H7 (cell line): ENCODE data around the gene SPRN. TPM values are rescaled to one million over a fixed set of nuclear protein-coding genes. Genes with fewer than 3 reads are reported as not detected.
"Not testable (repeated sequence)": the region's sequence is repeated elsewhere in the genome, so short reads cannot be mapped to it uniquely, and the experiment has no call there.

Experiments
- DNase-seq: peaks from one replicate; pipeline ENCODE4 v3.0.0; 2012
- H3K27me3 ChIP-seq: 2 replicates; pipeline ENCODE4 v1.6.0; 2011; ENCODE audit warnings: mild to moderate bottlenecking, low read length; ENCODE audit not compliant: control insufficient read depth, insufficient read depth
- H3K36me3 ChIP-seq: replicated peaks from 2 replicates; pipeline ENCODE4 v1.5.1; 2011; ENCODE audit warnings: low read length; ENCODE audit not compliant: control insufficient read depth, insufficient read depth
- H3K4me3 ChIP-seq: 2 replicates; pipeline ENCODE4 v1.5.1; 2011; ENCODE audit warnings: low read depth, mild to moderate bottlenecking, control low read depth, low read length, moderate library complexity; ENCODE audit not compliant: insufficient read depth
- total RNA-seq: library from RNA; depleted of rRNA; stranded (reverse); fragments of >200 nt; shearing (Covaris generic); gene quantifications from 2 replicates; pipeline ENCODE4 v1.2.3, GENCODE V29; 2014

SPRN gene
- total RNA-seq, 1 experiment from 2014 or later = not detected

DNA sequence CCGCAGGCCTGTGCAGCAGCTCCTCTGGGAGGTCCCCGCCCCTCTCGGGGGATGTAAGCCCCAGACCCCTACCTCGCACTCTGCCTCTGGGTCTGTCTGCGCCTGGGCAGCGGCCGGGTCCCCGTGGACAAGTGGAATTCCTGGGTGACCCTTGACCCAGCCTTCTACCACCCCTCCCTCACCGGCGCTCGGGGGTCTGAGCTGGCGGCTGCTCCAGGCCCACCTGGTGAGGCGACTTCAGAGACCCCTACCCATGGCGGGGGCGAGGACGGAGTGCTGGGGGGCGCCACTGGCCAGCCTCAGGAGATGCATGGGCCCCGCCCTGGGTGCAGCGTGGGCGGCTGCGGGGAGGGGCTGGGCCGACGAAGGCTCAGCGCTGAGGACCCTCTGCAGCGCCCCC, 8.4 kb upstream of the SPRN start:
- not testable (repeated sequence) for H3K4me3 ChIP-seq, H3K27me3 ChIP-seq, DNase-seq, H3K36me3 ChIP-seq

DNA sequence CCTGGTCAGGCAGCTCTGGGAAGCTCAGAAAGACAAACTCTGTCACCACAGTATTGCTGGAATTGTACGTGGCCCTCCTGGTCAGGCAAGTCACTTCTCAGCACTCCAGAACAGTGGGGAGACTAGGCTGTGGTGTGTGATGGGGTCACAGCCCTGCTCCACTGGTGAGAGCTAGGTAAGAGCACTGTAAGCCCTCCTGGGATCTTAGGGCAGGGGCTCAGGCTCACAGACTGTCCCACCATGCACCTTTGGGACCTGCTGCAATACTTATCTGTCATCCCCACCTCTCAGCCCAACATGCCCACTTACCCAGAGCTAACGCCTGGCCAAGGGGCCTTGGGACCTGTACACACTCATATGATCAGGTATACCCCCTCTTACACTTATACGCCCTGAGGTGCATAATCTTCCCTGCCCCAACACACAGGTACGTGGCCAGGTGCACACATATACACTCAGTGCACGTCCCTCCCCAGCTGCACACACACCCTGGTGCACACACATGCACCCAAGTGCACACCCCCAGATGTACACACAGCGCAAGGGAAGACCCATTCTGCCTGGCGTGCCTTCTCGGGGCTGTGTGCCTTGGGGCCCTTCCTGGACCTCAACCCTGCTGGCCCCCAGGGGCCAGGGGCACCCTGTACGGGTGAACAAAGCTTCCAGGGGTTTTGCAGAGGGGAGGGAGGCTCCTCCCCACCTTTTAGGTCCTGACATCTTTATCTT, 7.6 kb upstream of the SPRN start:
- H3K27me3 ChIP-seq, DNase-seq: not testable (repeated sequence)

DNA sequence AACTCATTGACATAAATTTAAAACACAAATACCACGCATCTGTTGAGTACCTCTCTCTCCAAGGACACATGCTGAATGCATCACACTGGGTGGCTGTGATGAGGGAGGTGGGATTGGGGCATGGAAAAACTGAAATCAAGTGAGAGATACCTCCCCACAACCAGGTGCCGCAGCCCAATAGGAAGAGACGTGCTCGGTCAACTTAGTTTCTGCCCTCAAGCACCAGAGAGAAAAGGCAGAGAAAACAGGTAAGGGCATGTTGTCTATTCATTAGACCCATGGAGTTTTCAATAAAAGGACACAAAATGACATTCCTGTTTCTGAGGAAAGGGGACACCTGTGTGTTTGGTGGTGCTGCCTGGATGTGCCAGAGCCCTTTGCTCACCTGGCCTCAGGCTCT, 5.1 kb upstream of the SPRN start:
- H3K4me3 ChIP-seq, H3K36me3 ChIP-seq, DNase-seq, H3K27me3 ChIP-seq: not testable (repeated sequence)

More for the DNA sequence above, 7.6 kb upstream of the SPRN start:
- H3K4me3 ChIP-seq, H3K36me3 ChIP-seq: not testable (repeated sequence)

DNA sequence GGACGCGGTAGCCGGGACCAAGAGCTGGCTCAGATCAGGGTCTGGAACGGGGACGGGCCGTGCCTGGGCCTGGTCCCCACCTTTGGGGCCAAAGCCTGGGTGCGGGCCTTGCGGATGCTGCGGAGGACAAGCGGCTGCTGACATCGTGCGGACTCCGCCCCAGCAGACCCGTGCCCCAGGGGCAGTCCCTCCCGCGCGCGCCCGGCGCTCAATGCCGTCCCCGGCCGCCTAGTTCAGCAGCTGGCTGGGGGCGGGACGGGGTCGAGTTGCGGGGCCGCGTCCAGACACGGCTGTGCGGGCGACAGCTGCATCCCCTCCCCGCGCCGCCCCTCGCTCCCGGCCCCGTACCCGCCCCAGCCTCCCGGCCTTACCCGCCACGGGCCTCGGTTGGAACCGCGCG, 323 bp downstream of the SPRN start:
- not testable (repeated sequence) for H3K36me3 ChIP-seq, DNase-seq
- Histone ChIP-seq H3K27me3 (peaks cover 13% of the 10 kb centered on the region), H3K4me3 (peak overlapping the region; percentile 19)

DNA sequence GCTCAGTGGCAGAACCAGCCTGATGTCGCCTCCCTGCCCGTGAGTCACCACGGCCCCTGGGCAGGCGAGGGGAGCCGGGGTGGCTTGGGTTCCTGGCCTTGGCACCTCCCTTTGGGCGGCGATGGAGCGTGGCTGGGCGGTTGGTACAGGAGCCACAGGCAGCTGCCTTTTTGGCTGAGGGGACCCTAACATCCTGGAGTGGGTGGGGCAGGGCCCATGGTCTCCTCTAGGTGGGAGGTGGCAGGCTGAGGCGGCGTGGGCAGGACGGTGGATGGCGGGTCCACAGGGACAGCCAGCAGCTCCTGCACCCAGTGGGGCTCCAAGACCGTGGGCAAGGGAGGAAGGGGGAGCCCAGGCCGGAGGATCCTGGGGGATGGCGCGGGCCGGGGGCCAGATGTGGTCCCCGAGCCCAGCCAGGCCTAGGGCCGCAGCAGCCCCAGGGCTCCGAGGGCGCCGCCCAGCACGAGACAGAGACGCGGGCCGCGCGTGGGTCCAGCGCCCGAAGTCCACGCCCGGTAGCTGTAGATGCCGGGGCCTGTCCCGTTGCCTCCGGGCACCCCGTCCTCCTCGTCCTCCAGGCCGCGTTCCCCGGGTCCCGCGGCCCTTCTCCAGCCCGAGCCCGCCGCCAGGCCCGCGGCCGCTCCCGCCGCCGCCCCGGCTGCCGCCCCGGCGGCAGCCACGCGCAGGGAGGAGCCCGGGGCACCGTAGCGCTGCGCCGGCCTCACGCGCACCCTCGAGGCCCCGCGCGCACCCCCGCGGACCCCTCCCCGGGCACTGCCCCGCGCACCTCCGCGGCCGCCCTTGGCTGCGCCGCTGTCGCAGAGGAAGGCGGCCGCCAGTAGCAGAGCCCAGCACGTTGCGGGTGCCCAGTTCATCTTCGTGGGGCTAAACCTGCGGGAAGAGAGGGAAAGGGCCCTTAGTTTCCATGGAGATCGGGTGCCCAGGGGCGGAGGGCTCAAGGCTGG, 1.3 kb downstream of the SPRN start:
- Histone ChIP-seq H3K36me3 (no peaks in the 10 kb centered on the region; the same call in 1 of the 2 replicates), H3K4me3 (peak overlapping the region; percentile 12; the same call in 1 of the 2 replicates), H3K27me3 (peaks cover 13% of the 10 kb centered on the region)
- DNase-seq = peak; percentile 88

DNA sequence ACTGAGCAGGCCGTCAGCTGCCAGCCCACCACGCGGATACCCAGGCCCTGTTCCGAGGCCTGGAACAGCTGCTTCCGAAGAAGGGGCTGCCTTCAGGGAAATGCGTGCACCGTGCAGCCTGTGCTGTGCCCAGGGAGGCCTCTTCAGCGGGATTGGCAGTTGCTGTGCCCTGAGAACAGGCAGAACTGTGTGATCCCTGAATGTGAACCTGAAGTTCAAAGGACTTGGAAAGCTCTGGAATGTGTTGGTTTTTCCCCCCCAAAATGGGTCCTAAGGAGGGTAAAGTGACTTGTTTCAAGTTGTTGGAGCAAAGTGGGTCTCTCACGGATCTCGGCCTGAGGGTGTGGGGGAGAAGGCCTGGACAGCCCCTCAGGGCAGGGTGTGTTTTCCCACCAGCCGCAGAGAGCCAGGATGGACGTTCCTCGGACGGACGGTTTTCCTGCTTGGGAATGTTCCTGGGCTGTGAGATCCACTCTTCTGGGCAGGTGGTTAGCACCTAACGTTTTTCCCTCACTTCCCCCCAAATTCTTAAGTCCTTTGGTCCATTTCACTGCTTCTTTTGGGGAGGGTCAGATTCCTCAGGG, 2.1 kb downstream of the SPRN start:
- Histone ChIP-seq H3K27me3 (peaks cover 13% of the 10 kb centered on the region), H3K36me3 (no peaks in the 10 kb centered on the region; the same call in 1 of the 2 replicates), H3K4me3 (no peak overlapping the region)
- DNase-seq = peak; percentile 62

DNA sequence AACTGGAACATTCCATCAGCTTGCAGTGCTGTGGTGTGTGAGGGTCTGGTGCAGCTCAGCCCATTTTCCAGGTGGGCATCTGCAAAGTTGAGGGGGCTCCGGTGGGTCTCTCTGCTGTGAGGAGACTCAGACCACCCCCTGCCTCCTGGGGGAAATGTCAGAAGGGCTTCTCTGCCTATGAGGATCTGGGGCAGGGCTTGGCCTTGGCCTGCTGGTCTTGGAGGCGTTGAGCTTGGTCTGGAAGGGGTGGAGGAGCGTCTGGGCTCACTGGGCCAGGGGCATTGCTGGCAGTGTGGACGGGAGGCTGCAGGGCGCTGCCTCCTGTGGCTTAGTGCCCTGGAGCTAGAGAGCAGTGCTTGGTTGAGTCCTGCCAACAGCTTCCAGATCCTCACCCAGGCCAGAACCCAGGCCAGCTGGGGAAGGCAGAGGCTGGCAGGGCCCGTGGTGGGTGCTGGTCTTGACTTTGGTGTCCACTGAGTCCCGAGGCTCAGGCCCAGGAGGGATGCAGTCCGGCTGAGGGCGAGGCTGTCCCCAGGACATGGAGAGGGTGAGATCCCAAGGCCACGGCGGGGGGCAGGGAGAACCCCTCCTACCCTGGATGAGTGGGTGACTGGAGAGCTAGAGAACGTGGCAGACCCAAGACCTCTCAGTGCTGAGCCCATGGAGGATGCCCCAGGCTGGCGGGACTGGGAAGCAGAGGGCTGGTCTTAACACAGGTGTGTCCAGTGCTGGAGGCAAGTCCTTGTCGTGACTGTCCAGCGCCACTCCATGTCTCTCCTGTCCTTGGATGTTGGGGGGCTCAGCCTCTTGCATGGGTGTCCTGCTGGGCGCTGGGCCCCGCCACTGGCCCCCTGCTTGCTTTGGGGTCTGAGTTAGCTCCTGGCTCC, 2.8 kb downstream of the SPRN start:
- no peak overlapping the region for H3K4me3 ChIP-seq
- peaks cover 13% of the 10 kb centered on the region for H3K27me3 ChIP-seq
- no peaks in the 10 kb centered on the region; the same call in 1 of the 2 replicates for H3K36me3 ChIP-seq
- no peak for DNase-seq

DNA sequence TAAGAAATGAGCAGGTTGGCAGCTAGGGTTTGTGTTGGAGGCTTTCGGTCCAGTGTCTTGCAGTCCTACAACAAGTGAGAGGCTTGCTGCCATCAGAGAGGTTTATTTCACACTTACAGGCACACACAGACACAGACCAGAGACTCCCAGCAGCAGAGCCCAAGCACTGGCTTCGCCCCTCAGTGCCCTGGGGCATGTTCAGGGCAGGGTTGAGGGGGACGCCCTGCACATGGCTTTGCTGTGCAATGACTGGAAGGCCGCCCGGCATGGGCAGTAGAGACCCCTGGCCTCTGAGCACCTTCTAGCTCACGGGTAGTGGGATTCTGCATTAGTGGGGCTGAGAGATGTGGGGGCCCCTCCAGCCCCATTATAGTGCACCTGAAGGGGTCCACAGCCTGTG, 3.8 kb downstream of the SPRN start:
- peaks cover 13% of the 10 kb centered on the region for H3K27me3 ChIP-seq
- DNase-seq = peak; percentile 37
- no peaks in the 10 kb centered on the region; the same call in none of the 2 replicates for H3K36me3 ChIP-seq
- no peak overlapping the region for H3K4me3 ChIP-seq

DNA sequence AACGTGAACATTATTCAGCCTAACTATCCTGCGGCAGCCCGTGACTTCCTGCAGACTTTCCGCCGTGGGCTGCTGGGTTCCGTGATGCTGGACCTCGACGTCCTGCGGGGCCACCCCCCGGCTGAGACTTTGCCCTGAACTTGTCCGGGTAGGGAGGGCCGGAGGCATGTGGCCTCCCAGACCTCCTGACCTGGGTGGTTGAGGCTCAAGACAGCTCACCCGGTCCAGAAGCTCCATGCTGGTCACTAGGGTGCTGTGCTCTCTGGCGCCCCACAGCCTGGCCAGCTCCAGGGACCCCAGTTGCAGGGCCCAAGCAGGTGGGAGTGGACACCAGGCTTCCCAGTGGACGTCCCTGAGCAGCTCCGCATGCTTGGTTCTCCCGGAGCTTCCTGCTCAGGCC, 4.4 kb downstream of the SPRN start:
- H3K4me3 ChIP-seq = no peak overlapping the region
- DNase-seq = peak; percentile 48
- no peaks in the 10 kb centered on the region; the same call in none of the 2 replicates for H3K36me3 ChIP-seq
- peaks cover 13% of the 10 kb centered on the region for H3K27me3 ChIP-seq

DNA sequence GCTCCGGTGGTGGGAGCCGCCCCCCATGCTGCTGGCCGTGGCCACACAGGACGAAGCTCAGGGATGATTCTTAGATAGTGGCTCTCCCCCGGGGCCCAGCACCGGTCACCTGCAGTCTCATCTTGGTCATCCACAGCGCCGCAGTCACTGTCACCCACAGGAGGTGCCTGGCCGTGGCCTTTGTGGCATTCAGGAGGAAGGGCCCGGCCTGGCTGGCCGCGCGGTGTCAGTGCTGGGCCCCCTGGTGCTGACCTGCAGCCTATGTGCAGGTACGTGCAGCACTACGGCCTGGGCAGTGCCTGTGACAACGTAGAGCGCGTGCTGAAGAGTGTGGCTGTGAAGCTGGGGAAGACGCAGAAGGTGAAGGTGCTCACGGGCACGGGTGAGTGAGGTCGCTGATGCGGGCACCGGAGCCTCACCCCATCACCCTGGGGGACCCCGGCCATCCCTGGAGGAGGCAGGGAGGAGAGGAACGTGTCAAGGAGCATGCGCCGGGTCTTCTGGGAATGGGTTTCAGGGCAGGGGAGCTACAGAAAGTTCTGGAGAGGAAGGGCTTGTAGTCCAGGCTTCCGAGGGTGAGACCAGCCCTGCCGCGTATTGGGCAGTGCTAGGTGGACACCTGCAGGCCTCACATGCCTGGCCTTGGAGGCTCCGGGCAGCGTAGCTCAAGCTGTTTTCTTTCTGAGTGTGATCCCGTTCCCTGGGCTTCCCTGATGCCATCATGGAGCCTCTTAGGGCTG, 5.0 kb downstream of the SPRN start:
- no peaks in the 10 kb centered on the region; the same call in none of the 2 replicates for H3K36me3 ChIP-seq
- DNase-seq = peak; percentile 50
- H3K4me3 ChIP-seq = no peak overlapping the region
- H3K27me3 ChIP-seq = peaks cover 13% of the 10 kb centered on the region

DNA sequence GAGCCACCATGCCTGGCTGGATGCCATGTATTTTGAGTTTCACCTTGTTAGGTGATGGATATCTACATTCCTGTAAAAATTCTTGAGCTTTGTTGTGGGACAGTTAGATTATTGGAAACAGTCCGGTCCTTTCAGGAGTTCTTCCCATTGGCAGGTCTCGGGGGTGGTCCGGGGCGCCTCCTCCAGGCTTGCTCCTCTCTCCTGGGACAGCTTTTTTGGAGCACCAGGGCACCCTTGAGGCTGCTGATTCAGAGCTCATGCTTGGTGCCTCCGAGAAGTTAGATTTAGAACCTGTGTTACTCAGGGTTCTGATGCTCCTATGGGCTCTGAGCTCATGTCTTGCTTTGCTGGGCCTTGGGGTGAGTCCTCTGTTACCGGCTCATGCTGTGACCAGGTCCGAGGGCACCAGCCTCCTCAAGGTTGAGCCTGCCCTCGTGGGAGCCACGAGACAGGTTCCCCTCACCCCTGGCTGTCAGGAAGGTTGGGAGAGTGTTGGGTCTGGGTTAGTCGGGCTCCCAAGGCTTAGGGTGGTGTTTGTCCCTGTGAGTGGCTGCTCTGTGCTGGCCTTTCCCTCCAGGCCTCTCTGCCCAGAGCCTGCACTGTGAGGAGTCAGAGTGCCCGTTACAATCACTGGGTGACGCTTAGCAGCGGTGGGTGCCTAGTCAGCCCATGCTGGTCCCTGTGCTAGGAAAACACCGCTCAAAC, 6.0 kb downstream of the SPRN start:
- H3K36me3 ChIP-seq = no peaks in the 10 kb centered on the region; the same call in none of the 2 replicates
- H3K4me3 ChIP-seq = no peak overlapping the region
- DNase-seq = peak; percentile 13
- peaks cover 8% of the 10 kb centered on the region for H3K27me3 ChIP-seq

DNA sequence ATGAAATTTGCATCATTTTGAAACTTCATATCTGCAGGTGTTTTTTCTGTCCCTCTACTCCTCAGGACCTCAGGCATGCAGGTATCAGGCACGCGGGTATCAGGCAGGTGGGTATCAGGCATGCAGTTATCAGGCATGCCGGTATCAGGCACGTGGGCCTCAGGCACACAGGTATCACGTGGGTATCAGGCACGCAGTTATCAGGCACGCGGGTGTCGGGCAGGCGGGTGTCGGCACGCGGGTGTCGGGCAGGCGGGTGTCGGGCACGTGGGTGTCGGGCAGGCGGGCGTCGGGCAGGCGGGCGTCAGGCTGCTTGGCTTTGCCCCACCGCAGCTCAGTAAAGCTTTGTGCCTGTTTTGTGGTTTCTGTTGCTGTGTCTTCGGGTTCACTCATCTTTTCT, 8.7 kb downstream of the SPRN start:
- no peaks in the 10 kb centered on the region; the same call in none of the 2 replicates for H3K36me3 ChIP-seq

DNA sequence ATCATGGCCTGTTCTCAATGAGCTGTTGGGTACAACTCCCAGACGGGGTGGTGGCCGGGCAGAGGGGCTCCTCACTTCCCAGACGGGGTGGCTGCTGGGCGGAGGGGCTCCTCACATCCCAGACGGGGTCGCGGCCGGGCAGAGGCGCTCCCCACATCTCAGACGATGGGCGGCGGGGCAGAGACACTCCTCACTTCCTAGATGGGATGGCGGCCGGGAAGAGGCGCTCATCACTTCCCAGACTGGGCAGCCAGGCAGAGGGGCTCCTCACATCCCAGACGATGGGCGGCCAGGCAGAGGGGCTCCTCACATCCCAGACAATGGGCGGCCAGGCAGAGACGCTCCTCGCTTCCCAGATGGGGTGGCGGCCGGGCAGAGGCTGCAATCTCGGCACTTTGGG, 10.0 kb downstream of the SPRN start:
- not testable (repeated sequence) for H3K4me3 ChIP-seq, H3K36me3 ChIP-seq, H3K27me3 ChIP-seq, DNase-seq

More for the DNA sequence above, 8.7 kb downstream of the SPRN start:
- peak; percentile 22 for DNase-seq
- H3K27me3 ChIP-seq = no peaks in the 10 kb centered on the region
- H3K4me3 ChIP-seq = no peak overlapping the region
